Right hindlimb (tissue), 1 donor: ENCODE data around the gene DEK.
"Not testable (repeated sequence)": the region's sequence is repeated elsewhere in the genome, so short reads cannot be mapped to it uniquely, and the experiment has no call there.

ENCODE experiments used
- DNase-seq: peaks from one replicate; pipeline ENCODE4 v3.0.0-alpha.2; 2018

DEK gene, protein sequence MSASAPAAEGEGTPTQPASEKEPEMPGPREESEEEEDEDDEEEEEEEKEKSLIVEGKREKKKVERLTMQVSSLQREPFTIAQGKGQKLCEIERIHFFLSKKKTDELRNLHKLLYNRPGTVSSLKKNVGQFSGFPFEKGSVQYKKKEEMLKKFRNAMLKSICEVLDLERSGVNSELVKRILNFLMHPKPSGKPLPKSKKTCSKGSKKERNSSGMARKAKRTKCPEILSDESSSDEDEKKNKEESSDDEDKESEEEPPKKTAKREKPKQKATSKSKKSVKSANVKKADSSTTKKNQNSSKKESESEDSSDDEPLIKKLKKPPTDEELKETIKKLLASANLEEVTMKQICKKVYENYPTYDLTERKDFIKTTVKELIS

GRCh38 chr6:18264219-18264922 is at the start of gene DEK:
Gene DEK (minus strand): TSS chr6:18264530. CDS start chr6:18263987, 543 bp downstream.
- peak; percentile 95 for DNase-seq

GRCh38 chr6:18312368-18312767 is 48.0 kb upstream of the DEK start:
- no peak for DNase-seq

DNA sequence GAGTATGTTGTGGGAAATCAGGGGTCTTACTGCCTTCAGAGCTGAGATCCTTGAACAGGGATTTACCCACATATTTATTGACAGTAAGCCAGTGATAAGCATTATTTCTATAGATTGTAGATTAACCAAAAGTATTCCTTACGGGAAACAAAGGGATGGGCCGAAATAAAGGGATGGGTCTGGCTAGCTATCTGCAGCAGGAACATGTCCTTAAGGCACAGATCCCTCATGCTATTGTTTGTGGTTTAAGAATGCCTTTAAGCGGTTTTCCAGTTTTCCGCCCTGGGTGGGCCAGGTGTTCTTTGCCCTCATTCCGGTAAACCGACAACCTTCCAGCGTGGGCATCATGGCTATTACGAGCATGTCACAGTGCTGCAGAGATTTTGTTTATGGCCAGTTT is 45.7 kb upstream of the DEK start:
- not testable (repeated sequence) for DNase-seq

DNA sequence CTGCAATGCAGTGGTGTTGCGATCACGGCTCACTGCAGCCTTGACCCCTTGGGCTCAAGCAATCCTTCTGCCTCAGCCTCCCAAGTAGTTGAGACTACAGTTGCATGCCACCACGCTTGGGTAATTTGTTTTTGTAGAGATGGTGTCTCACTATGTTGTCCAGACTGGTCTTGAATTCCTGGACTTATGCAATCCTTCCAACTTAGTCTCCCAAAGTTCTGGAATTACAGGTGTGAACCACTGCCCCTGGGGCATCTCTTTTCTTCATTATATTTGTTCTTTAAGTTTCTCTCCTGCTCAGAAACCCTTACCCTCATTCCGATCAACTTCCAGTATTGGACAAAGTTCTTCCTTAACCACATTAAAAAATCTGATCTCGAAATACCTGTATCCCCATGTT is 44.7 kb upstream of the DEK start:
- no peak for DNase-seq

DNA sequence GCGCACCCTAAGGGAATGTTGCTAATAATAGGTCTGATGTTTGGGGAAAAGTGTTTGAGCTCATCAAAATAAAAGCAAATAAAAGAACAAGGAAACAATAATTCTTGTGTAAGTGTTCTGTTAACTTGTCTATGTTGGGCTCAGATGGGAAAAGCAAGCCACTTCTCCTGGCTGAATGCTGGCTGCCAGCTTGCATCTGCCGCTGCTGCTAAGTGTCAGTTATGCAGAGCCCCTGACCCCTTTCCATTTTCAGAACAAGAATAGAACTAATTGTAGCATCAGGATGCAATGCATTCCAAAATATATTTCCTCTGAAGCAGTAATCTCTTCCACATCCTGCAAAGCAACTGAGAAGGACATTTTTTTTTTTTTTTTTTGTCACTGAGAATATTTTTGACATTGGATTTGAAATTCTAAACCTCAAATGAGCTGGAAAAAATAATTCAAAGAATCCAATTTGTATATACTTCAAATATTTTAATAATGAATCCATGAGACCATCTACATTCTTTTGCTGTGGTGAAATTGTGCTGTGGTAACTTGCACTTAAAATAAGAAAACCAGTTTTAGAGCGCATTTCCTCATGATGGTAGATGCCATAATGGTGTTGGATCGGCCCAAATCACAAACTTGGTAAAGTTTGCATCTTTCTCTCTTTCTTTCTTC is 43.9 kb upstream of the DEK start:
- DNase-seq, result no peak

DNA sequence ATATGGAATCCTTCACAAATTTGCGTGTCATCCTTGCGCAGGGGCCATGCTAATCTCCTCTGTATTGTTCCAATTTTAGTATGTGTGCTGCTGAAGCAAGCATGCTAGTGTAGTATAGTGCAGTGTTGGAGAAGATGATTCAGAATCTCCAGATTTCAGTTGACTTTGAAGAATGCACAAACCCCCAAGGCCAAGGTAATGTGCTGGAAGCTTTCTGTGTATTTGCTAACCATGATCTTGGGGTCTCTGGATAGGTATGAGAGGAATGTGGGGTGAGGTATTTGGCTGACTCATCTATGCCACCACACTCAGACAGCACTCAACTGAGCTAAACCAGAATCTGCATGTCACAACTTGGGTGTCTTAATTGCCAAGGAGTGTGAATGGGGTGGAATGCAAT is 42.6 kb upstream of the DEK start:
- no peak for DNase-seq

DNA sequence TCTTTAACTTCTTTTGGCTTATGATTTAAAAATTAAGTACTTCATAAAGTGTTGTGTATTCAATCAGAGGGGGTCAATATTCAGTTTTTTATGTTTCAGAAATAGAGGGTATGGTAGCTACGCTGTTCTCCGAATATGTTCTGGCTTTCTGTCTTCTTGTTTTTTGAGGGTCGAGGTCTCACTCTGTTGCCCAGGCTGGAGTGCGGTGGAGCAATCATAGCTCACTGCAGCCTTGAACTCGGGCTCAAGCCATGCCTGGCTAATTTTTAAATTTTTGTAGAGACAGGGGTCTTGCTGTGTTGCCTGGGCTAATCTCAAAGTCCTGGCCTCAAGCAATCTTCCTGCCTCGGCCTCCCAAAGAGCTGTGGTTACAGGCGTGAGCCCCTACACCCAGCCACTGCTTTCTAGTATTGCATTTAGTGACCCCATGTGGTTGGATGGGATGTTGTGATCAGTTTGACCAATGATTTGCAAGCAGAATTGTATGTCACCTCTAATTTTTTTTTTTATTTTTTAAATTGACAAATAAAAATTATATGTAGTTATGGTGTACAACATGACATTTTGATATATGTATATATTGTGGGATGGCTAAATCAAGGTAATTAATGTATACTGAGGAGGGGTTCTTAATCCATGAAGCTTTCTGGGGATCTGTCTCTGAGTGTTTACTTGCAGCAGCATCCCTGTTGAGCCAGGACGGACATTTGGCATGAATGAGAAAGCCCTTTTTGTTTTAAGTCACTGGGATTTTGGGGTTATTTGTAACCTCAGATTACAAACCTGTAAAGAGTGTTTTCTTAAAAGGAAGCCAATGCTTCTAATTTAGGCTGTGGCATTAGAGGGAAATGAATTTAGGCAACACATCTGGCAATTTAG is 38.5 kb upstream of the DEK start:
- no peak for DNase-seq

GRCh38 chr6:18293076-18293904 is 29.0 kb upstream of the DEK start:
- no peak for DNase-seq

- DNase-seq, result no peak
Measured at GRCh38 chr6:18289283-18289682, 25.0 kb upstream of the DEK start.

GRCh38 chr6:18284261-18284660 is 19.9 kb upstream of the DEK start:
- no peak for DNase-seq

DNA sequence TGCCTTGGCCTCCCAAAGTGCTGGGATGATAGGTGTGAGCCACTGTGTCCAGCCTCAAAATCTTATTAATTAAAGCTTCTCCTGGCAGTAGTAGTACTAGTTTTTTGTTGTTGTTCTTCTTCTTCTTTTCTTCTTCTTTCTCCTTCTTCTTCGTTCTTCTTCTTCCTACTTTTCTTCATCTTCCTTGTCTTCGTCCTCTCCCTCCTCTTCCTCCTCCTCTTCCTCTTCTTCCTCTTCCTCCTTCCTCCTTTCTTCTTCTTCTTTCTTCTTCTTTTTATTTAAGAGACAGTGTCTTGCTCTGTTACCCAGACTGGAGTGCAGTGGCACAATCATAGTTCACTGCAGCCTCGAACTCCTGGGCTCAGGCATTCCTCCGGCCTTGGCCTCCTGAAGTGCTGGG is 17.2 kb upstream of the DEK start:
- no peak for DNase-seq

DNA sequence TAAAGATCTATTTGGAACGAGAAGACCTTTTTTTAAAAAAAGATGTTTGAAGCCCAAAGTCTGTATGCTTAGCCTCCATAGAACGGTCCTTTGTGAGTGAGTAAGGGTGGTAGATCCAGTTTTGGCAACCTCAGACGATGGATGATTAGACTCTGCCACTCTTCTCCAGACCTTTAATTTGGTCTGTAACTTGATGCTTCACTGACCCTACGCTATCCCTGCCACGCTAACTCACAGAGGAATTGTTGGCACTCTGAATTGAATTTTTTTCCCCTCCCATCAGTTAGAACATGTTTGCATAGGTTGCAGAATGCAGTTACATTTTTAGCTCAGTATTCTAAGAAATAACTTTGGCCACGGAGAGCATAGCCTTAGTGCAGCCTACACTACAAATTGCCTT is 15.8 kb upstream of the DEK start:
- DNase-seq, result peak; percentile 25

DNA sequence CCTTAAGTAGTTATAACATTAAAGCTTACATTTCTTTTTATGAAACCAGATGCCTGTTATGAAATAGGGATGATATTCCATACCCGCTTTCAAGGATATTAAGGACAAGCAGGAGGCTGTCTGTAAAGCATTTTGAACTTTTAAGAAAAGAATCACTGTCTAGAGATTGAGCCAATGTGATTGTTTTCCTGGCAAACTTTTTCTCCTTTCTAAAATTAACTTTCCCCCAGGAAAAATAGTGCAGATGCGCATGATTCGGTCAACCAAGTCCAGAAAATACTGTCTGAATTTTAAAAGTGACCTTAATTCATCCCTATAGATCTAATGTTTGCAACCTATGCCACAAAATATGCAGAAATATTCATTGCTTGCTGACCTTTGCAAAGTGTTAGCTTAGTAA is 15.1 kb upstream of the DEK start:
- DNase-seq, result no peak

GRCh38 chr6:18277237-18278006 is 13.1 kb upstream of the DEK start:
- DNase-seq, result peak; percentile 30

- no peak for DNase-seq
Measured at GRCh38 chr6:18276610-18277236, 12.4 kb upstream of the DEK start.

DNA sequence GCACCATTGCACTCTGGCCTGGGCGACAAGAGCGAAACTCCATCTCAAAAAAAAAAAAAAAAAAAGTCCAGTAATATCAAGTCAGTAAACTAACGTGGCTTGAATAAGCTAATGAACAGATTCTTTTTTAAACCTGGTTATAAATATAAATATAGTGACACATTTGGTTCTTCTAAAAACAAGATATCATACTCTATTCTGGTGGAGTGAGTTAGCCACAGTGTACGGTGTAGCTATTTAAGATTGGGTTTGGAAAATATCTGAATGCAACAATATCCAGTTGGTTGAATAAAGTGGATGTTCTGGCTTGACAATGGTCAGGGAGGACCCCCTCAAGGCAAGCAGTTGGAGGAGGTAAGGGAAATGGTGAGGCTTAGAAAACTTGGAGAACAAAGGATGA is 5.9 kb upstream of the DEK start:
- DNase-seq, result no peak

DNA sequence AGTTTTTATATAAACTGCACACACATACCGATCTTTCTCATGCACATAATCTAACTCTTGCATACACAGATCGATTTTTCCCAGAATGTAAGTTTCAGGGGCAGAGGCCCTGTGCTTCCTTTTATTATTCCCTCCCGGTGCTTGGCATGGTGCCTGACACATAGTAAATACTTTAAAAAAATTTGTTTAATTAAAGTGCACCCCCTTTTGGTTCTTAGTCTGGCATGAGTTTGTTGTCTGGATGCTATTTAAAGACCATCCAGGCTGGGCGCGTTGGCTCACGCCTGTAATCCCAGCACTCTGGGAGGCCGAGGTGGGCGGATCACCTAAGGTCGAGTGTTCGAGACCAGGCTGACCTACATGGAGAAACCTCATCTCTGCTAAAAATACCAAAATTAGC is 5.4 kb upstream of the DEK start:
- no peak for DNase-seq

GRCh38 chr6:18269253-18269652 is 4.9 kb upstream of the DEK start:
- no peak for DNase-seq

GRCh38 chr6:18268066-18268465 is 3.7 kb upstream of the DEK start:
- DNase-seq, result no peak

- DNase-seq, result no peak
Measured at GRCh38 chr6:18266523-18266912, 2.2 kb upstream of the DEK start.
